Naive B cell (primary cell): ENCODE results near the gene SPRYD7. TPM values are rescaled to one million over a fixed set of nuclear protein-coding genes. Genes with fewer than 3 reads are reported as not detected.
A peak's percentile ranks its signal among the peaks of the same experiment; 100 is the strongest.
"Not testable (repeated sequence)": the region's sequence is repeated elsewhere in the genome, so short reads cannot be mapped to it uniquely, and the experiment has no call there.

Source experiments
- ATAC-seq, 2 donors: fragments of 150-1000 bp; cut with Tn5 transposase; 2 replicates each; pipeline ENCODE4 v1.10.0; 2021; ENCODE audit warnings: low read depth in 2 of 2, mild to moderate bottlenecking in 2 of 2, moderate library complexity in 2 of 2
- DNase-seq: peaks from one replicate; pipeline ENCODE4 v3.0.0; 2022
- H3K27ac Mint-ChIP-seq, 6 donors: one replicate each; pipeline ENCODE4 v1.8.0; 2020 to 2022; ENCODE audit warnings: mild to moderate bottlenecking in 6 of 6, mixed read lengths in 6 of 6, moderate library complexity in 5 of 6, inconsistent platforms in 2 of 6
- H3K27me3 Mint-ChIP-seq, 3 donors: one replicate each; pipeline ENCODE4 v1.8.0; 2021 to 2022; ENCODE audit warnings: mixed read lengths in 3 of 3, mild to moderate bottlenecking in 1 of 3
- H3K36me3 Mint-ChIP-seq, 2 donors: one replicate each; pipeline ENCODE4 v1.8.0; 2020 to 2022; ENCODE audit warnings: mixed read lengths in 2 of 2, inconsistent platforms in 1 of 2, mild to moderate bottlenecking in 1 of 2
- H3K4me1 Mint-ChIP-seq, 3 donors: one replicate each; pipeline ENCODE4 v1.8.0; 2020 to 2022; ENCODE audit warnings: mixed read lengths in 3 of 3, inconsistent platforms in 1 of 3, mild to moderate bottlenecking in 1 of 3, moderate library complexity in 1 of 3
- H3K4me3 Mint-ChIP-seq, 8 donors: one replicate each; pipeline ENCODE4 v1.8.0; 2020 to 2022; ENCODE audit warnings: mild to moderate bottlenecking in 8 of 8, mixed read lengths in 8 of 8, moderate library complexity in 8 of 8, inconsistent platforms in 2 of 8
- H3K9me3 Mint-ChIP-seq, 7 donors: one replicate each; pipeline ENCODE4 v1.8.0; 2020 to 2022; ENCODE audit warnings: mixed read lengths in 7 of 7, mild to moderate bottlenecking in 5 of 7, inconsistent platforms in 2 of 7, moderate library complexity in 1 of 7
- polyA plus RNA-seq, 6 donors: library from polyadenylated mRNA; unstranded; fragments of 300-500 nt; fragmentation: Illumina TruSeq; gene quantifications; one replicate each; pipeline ENCODE4 v1.2.3, GENCODE V29; 2021; ENCODE audit warnings: low read depth in 6 of 6

SPRYD7 gene
- polyA plus RNA-seq, 6 donors from 2014 or later, result 4.4 to 8.7 (median 6.1) TPM

DNA sequence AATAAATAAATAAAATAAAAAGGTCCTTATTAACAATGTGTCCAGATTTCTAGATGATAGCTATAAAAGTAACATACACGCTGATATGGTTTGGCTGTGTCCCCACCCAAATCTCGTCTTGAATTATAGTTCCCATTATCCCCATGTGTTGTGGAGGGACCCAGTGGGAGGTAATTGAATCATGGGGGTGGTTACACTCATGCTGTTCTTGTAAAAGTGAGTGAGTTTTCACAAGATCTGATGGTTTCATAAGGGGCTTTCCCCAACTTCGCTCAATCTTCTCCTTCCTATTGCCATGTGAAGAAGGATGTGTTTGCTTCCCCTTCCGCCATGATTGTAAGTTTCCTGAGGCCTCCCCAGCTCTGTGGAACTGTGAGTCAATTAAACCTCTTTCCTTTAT is 15.2 kb downstream of the SPRYD7 start:
- DNase-seq, H3K4me1 Mint-ChIP-seq, ATAC-seq, H3K27me3 Mint-ChIP-seq, H3K9me3 Mint-ChIP-seq, H3K4me3 Mint-ChIP-seq: not testable (repeated sequence)
- peak overlapping the region in 1 of 6 donors; percentile 14 for H3K27ac Mint-ChIP-seq
- peaks cover 19 to 27% of the 10 kb centered on the region in 2 donors for H3K36me3 Mint-ChIP-seq

DNA sequence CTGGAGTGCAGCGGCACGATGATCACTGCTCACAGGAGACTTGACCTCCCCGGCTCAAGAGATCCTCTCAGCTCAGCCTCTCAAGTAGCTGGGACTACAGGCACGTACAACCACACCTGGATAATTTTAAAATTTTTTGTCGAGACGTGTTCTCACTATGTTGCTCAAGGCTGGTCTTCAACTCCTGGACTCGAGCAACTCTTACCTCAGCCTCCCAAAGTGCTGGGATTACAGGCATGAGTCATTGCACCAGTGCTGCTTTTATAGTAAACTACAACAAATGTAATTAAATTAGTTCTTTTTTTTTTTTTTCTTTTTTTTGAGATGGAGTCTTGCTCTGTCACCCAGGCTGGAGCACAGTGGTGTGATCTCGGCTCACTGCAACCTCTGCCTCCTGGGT is 18.0 kb downstream of the SPRYD7 start:
- not testable (repeated sequence) for H3K27me3 Mint-ChIP-seq, DNase-seq, H3K27ac Mint-ChIP-seq, H3K4me3 Mint-ChIP-seq, H3K9me3 Mint-ChIP-seq, H3K4me1 Mint-ChIP-seq, ATAC-seq
- H3K36me3 Mint-ChIP-seq, result peaks cover 23 to 38% of the 10 kb centered on the region in 2 donors

DNA sequence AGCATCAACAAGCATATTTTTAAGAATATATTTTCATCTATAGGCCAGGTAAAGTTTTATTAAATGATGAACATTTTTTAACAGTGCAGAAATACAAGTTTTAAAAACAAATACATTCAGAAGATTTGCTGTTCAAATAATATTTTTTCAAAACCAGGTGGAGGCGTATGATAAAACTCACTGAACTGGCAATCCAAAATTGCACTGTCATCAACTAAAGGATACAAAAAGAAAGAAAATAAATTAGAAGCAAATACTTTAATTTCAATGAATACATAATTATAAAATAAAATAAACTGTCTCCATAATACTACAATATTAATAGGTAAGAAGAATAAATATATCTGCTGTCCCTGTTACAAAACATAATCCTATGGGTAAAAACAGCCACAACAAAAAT is 21.2 kb downstream of the SPRYD7 start:
- Mint-ChIP-seq H3K4me1 (no peaks in the 10 kb centered on the region), H3K36me3 (peaks cover 16 to 34% of the 10 kb centered on the region in 2 donors), H3K4me3 (no peak overlapping the region), H3K27ac (no peak overlapping the region), H3K27me3 (no peaks in the 10 kb centered on the region), H3K9me3 (no peaks in the 10 kb centered on the region)
- DNase-seq (no peak), ATAC-seq (no peak)

DNA sequence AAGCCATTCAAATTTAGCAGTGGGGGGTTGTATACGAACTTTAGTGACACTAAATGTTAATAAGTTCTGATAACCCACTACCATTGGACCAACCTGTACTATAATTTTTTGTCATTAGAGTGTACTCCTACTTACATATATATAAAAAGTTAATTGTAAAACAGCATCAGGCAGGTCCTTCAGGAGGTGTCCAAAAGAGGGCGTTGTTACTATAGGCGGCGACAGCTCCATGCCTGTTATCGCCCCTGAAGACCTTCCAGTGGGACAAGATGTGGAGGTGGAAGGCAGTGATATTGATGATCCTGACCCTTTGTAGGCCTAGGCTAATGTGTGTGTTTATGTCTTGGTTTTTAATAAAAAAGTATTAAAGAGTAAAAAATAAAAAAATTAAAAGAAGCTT is 27.5 kb downstream of the SPRYD7 start:
- Mint-ChIP-seq H3K4me1 (no peaks in the 10 kb centered on the region), H3K27me3 (no peaks in the 10 kb centered on the region), H3K36me3 (peaks cover 5 to 7% of the 10 kb centered on the region in 2 donors), H3K4me3 (no peak overlapping the region), H3K9me3 (no peaks in the 10 kb centered on the region), H3K27ac (no peak overlapping the region)
- ATAC-seq (no peak), DNase-seq (no peak)

DNA sequence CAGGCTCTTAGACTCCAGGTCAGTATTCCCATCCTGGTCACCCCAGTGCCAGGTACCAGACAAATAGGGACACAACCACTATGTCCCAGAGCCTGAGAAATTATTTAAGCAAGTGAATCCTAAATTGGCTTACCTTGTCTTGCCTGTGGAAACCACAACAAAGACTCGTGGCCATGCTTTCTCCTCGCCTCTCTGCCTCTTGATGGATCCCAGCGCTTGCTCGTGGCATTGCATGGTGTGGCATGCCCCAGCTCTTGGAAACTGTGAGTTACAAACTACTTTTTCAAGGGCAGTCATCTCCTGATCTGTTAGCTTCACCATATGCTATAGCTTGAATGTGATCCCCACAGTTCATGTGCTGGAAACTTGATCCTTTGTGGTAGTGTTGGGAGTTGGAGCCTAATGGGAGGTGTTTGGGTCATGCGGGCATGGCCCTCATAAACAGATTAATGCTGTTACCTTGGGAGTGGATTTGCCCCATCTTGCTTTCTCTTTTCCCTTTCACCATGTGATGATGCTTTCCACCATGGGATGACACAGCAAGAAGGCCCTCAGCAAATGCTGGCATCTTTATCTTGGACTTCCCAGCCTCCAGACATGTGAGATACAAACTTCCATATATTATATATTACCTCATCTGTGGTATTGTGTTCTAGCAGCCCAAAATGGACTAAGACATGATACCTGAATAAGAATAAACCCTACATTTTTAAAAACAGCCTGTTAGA is 31.2 kb downstream of the SPRYD7 start:
- DNase-seq (no peak), ATAC-seq (no peak)
- Mint-ChIP-seq H3K27ac (peak overlapping the region in 1 of 6 donors; percentile 56), H3K4me3 (no peak overlapping the region), H3K27me3 (no peaks in the 10 kb centered on the region), H3K36me3 (no peaks in the 10 kb centered on the region), H3K9me3 (no peaks in the 10 kb centered on the region), H3K4me1 (no peaks in the 10 kb centered on the region)

DNA sequence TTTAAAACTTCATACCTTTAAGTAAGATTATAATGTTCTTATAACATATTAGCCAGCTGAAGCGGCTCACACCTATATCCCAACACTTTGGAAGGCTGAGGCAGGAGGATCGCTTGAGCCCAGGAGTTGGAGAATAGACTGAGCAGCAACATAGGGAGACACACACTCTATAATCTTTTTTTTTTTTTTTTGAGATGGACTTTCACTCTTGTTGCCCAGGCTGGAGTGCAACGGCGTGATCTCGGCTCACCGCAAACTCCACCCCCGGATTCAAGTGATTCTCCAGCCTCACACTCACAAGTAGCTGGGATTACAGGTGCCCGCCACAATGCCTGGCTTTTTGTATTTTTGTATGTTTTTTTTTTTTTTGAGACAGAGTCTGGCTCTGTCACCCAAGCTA is 37.3 kb downstream of the SPRYD7 start:
- Mint-ChIP-seq H3K36me3 (no peaks in the 10 kb centered on the region), H3K4me1 (no peaks in the 10 kb centered on the region), H3K27ac (no peak overlapping the region), H3K4me3 (no peak overlapping the region), H3K27me3 (peaks cover 0 to 10% (median 0%) of the 10 kb centered on the region in 3 donors), H3K9me3 (peaks cover 0 to 3% (median 0%) of the 10 kb centered on the region in 7 donors)
- ATAC-seq (no peak), DNase-seq (no peak)

DNA sequence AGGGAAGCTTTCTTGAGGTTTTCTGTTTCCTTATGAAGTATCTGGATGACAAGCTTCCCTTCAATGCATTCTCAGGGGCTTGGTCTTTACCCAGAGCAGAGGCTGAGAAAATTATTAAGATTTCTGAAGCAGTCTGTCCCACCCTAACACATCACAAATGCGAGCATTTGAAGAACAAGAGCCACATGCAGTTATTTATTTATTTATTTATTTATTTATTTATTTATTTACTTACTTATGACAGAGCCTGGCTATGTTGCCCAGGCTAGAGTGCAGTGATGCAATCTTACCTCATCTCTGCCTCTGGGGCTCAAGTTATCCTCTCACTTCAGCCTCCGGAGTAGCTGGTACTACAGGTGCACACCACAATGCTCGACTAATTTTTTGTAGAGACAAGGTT is 38.4 kb downstream of the SPRYD7 start:
- no peak for DNase-seq
- Mint-ChIP-seq H3K36me3 (no peaks in the 10 kb centered on the region), H3K4me3 (no peak overlapping the region), H3K9me3 (peaks cover 0 to 4% (median 0%) of the 10 kb centered on the region in 7 donors), H3K27ac (no peak overlapping the region), H3K4me1 (no peaks in the 10 kb centered on the region), H3K27me3 (peaks cover 0 to 10% (median 4%) of the 10 kb centered on the region in 3 donors)
- no peak for ATAC-seq

DNA sequence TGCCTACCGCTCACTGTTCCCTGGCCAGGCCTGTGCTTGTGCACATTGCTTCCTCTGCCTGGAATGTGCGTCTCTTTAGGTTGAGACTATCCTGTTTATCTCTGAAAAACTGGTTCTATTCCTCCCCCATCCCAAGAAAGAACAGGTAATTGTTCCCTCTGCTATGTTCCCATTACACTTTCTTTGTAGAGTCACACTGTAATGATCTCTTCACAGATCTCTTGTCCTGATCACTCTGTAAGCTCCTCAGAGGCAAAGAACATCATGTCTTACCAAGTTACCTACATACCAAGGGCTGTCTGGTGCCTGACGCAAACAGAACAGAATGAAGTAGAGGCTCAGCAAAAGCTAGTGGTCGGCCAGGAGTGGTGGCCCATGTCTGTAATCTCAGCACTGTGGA is 40.3 kb downstream of the SPRYD7 start:
- H3K27me3 Mint-ChIP-seq, result peaks cover 0 to 10% (median 4%) of the 10 kb centered on the region in 3 donors
- H3K9me3 Mint-ChIP-seq, result peaks cover 0 to 4% (median 0%) of the 10 kb centered on the region in 7 donors
- DNase-seq, result no peak
- H3K36me3 Mint-ChIP-seq, result no peaks in the 10 kb centered on the region
- ATAC-seq, result no peak
- H3K4me1 Mint-ChIP-seq, result no peaks in the 10 kb centered on the region
- no peak overlapping the region for H3K4me3 Mint-ChIP-seq
- H3K27ac Mint-ChIP-seq, result no peak overlapping the region

DNA sequence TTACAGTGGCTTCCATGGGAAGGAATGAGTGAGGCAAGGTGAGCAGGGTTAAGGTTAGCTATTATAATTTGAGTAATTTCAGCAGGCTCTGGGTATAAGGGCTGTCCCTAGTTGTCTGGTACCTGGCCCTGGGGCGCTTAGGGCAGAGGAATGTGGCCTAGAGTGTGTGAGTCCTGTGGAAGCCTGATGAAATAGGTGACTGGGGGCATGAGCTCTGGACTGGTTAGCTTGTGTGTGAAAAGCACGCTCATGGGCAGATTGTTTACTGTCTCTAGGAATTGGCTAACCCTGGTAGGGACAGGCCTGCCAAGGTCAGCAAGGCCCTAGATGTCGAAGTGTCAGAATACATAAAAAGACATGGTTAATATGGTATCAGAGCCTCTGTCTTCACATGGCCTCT is 42.5 kb downstream of the SPRYD7 start:
- Mint-ChIP-seq H3K4me1 (no peaks in the 10 kb centered on the region), H3K27me3 (peaks cover 0 to 10% (median 4%) of the 10 kb centered on the region in 3 donors), H3K27ac (peak overlapping the region in 1 of 6 donors; percentile 10), H3K4me3 (no peak overlapping the region), H3K9me3 (peaks cover 0 to 6% (median 3%) of the 10 kb centered on the region in 7 donors), H3K36me3 (no peaks in the 10 kb centered on the region)
- ATAC-seq (no peak), DNase-seq (no peak)

DNA sequence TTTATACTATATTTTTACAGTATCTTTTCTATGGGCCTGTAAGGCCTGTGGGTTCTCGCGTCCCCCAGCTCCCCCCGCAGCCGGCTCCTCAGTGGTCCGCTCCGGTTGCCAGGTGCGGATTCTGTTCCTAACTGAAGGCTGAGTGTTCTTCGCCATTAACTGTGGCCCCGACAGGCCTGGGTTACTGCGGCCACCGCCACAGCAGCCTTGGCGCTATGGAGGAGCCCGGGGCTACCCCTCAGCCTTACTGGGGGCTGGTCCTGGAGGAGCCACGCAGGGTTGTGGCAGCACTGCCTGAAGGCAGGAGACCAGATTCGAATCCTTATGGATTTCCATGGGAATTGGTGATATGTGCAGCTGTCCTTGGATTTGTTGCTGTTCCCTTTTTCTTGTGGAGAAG is 45.8 kb downstream of the SPRYD7 start:
- Mint-ChIP-seq H3K27ac (no peak overlapping the region), H3K27me3 (peaks cover 0 to 4% (median 2%) of the 10 kb centered on the region in 3 donors), H3K4me3 (no peak overlapping the region), H3K4me1 (no peaks in the 10 kb centered on the region), H3K36me3 (no peaks in the 10 kb centered on the region), H3K9me3 (peaks cover 0 to 15% (median 4%) of the 10 kb centered on the region in 7 donors)
- DNase-seq (no peak), ATAC-seq (no peak)

DNA sequence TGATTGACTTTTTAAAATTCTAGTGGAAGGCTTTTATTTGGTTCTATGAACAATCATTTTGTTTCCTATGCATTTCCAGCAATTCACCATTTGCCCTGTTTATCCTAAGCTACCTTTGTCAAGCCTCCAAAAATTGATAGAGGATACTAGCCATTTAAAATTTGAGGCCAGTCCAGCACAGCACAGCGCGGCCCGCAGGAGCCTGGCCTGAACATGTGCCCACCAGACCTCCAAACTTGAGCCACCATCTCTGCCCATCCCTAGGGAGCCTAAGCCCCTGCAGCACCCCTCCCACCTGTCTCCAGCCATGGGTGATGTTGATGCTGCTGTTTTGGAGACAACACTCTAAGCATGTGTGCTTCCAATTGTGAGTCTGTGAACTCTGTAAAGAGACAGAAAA is 57.5 kb downstream of the SPRYD7 start:
- Mint-ChIP-seq H3K4me3 (no peak overlapping the region), H3K27me3 (peaks cover 13 to 39% (median 38%) of the 10 kb centered on the region in 3 donors), H3K4me1 (no peaks in the 10 kb centered on the region), H3K36me3 (peaks cover 12 to 33% of the 10 kb centered on the region in 2 donors), H3K9me3 (peaks cover 10 to 65% (median 49%) of the 10 kb centered on the region in 7 donors), H3K27ac (no peak overlapping the region)
- ATAC-seq, result no peak
- no peak for DNase-seq

DNA sequence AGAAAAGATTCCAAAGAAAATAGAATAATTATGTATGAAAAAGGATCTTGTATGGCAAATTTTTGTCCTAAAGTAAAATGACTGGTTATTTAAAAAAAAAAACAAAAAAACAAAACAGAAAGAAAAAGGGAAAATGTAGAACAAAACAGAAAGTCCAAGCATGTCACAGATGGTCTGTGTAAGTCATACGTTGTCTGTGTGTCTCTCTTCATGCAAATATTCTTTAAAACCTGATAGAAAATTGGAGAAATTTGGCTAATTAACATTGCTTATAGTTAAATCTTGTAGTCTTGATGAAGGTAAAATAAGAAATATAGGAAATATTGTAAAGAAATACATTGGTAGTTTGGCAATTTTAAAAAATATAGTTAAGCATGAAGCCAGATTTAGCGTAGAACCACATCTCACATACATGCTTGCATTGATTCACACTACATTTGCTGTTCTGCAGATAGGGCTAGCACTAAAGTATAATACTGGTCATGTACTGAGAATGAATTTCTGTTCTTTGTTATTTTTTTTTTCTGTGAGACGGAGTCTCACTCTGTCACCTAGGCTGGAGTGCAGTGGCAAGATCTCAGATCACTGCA is 58.4 kb downstream of the SPRYD7 start:
- peaks cover 12 to 30% of the 10 kb centered on the region in 2 donors for H3K36me3 Mint-ChIP-seq
- H3K4me3 Mint-ChIP-seq, result no peak overlapping the region
- peaks cover 10 to 68% (median 45%) of the 10 kb centered on the region in 7 donors for H3K9me3 Mint-ChIP-seq
- H3K27me3 Mint-ChIP-seq, result peaks cover 9 to 36% (median 35%) of the 10 kb centered on the region in 3 donors
- H3K27ac Mint-ChIP-seq, result no peak overlapping the region
- no peak for ATAC-seq
- no peak for DNase-seq
- no peaks in the 10 kb centered on the region for H3K4me1 Mint-ChIP-seq

DNA sequence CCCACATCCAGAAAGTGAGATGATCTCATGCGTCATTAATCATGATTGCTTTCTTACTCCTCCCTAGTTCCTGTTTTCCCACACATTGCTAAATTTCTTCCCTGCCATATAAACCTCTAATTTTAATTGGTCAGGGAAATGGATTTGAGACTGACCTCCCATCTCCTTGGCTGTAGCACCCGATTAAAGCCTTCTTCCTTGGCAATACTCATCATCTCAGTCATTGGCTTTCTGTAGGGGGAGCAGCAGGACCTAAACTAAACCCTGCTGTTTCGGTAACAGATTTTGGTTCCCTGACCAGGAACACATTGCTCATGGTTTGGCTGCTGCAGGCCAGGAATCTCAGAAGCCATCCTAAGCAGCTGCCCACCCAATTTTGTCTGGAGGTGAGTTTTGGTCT is 61.7 kb downstream of the SPRYD7 start:
- Mint-ChIP-seq H3K36me3 (peaks cover 12 to 20% of the 10 kb centered on the region in 2 donors), H3K4me1 (no peaks in the 10 kb centered on the region), H3K27me3 (peaks cover 0 to 14% (median 7%) of the 10 kb centered on the region in 3 donors), H3K4me3 (no peak overlapping the region), H3K27ac (no peak overlapping the region), H3K9me3 (peaks cover 10 to 53% (median 40%) of the 10 kb centered on the region in 7 donors)
- no peak for DNase-seq
- ATAC-seq, result no peak

DNA sequence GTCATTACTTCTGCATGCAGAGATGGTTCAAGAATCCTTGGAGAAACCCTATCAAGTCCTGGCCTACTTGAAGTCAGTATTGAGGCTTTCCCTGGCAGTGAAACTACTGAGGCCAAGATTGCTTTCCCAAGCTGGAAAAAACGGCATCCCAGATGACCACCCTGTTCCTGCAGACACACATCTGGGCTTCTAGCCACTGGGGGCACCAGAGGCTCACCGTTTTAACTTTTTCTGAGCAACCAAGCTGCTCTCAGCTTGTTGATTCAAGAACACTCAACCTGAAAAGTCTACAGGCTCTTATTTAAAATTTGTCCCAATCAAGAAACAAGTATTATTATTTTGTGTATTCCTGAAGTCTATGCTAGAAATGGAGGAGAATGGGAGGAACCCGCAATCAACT is 66.6 kb downstream of the SPRYD7 start:
- Mint-ChIP-seq H3K36me3 (peaks cover 4 to 5% of the 10 kb centered on the region in 2 donors), H3K27me3 (peaks cover 0 to 10% (median 1%) of the 10 kb centered on the region in 3 donors), H3K9me3 (peaks cover 3 to 19% (median 11%) of the 10 kb centered on the region in 7 donors), H3K4me1 (no peaks in the 10 kb centered on the region), H3K27ac (no peak overlapping the region), H3K4me3 (no peak overlapping the region)
- ATAC-seq (no peak), DNase-seq (no peak)
